ENCODE data around the gene EPX.

The EPX gene

DNA sequence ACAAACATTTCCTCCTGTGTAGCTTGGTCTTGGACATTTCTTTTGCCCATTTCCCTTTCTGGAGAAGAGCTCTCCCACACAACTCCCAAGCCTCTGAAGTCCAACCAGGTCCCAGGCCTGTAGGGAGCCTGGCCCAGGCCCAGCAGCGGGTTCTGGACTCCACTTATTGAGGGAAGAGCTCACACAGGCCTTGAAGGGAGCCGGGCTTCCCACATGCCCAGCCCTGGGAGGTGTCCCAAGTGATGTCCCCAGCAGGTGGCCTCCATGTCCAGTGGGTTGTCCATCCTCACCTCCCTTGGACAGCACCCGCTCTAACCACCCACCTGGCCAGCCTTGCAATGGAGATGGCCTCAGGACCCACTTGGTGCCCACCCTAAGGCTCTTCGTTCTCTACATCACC lies 5.9 kb upstream of the EPX start:
- Histone ChIP-seq H3K27me3 (replicated peaks; ENCODE audit: control insufficient read depth, insufficient read depth, low read length) (peaks cover 41% of the 10 kb centered on the region), H3K9me3 (ENCODE audit: control insufficient read depth, low read length) (no peaks in the 10 kb centered on the region), H3K9ac (ENCODE audit: low read length) (no peak overlapping the region), H3K4me3 (ENCODE audit: low read length) (no peak overlapping the region), H3K36me3 (ENCODE audit: control insufficient read depth, insufficient read depth, low read length, severe bottlenecking) (no peaks in the 10 kb centered on the region), H3K4me1 (ENCODE audit: control insufficient read depth, insufficient read depth, low read length) (peaks cover 11% of the 10 kb centered on the region)
- no peak for DNase-seq (ENCODE audit: low read depth)

DNA sequence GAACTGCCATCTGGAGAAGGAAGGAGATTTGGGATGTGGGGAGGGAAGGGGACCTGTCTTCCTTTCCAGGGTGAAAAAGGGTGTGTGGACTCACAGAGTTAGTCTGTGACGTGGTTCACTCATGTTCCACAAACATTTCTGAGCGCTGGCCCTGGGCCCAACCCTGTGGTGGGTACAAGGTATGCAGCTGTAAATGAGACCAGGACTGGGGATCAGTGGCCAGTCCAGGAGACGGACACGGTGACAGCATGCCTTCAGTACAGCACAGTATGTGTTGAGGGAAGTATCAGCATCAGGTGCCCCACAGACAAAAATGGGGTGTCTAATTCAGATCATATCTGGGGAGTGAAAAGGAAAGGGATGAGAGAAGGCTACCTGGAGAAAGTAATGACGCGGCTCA lies 5.5 kb upstream of the EPX start:
- peaks cover 41% of the 10 kb centered on the region for H3K27me3 ChIP-seq (replicated peaks; ENCODE audit: control insufficient read depth, insufficient read depth, low read length)
- no peaks in the 10 kb centered on the region for H3K9me3 ChIP-seq (ENCODE audit: control insufficient read depth, low read length)

DNA sequence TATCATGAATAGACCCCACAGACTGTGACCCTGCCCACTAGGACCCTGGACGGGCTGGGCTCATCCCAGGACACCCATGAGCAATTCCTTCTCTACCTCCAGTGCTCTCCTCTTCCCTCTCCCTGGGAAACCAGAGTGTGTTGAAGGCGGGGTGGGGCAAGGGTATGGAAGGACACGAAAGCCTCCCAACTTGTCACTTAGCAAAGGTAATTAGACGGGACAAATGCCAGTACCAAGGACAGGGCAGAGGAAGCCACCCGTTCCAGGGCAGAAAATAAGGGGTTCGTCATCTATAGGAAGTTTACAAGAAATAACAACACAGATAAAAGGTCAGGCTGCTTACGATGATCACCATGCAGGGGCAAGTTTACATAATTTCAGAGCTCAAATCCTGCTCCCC lies 4.9 kb upstream of the EPX start:
- no peak overlapping the region for H3K9ac ChIP-seq (ENCODE audit: low read length)
- no peaks in the 10 kb centered on the region for H3K36me3 ChIP-seq (ENCODE audit: control insufficient read depth, insufficient read depth, low read length, severe bottlenecking)
- DNase-seq (ENCODE audit: low read depth), result no peak
- H3K4me1 ChIP-seq (ENCODE audit: control insufficient read depth, insufficient read depth, low read length), result peaks cover 11% of the 10 kb centered on the region
- no peak overlapping the region for H3K4me3 ChIP-seq (ENCODE audit: low read length)
- peaks cover 46% of the 10 kb centered on the region for H3K27me3 ChIP-seq (replicated peaks; ENCODE audit: control insufficient read depth, insufficient read depth, low read length)
- H3K9me3 ChIP-seq (ENCODE audit: control insufficient read depth, low read length), result no peaks in the 10 kb centered on the region

More for the DNA sequence above, 5.5 kb upstream of the EPX start:
- Histone ChIP-seq H3K4me3 (ENCODE audit: low read length) (no peak overlapping the region), H3K36me3 (ENCODE audit: control insufficient read depth, insufficient read depth, low read length, severe bottlenecking) (no peaks in the 10 kb centered on the region), H3K4me1 (ENCODE audit: control insufficient read depth, insufficient read depth, low read length) (peaks cover 11% of the 10 kb centered on the region), H3K9ac (ENCODE audit: low read length) (no peak overlapping the region)
- no peak for DNase-seq (ENCODE audit: low read depth)

DNA sequence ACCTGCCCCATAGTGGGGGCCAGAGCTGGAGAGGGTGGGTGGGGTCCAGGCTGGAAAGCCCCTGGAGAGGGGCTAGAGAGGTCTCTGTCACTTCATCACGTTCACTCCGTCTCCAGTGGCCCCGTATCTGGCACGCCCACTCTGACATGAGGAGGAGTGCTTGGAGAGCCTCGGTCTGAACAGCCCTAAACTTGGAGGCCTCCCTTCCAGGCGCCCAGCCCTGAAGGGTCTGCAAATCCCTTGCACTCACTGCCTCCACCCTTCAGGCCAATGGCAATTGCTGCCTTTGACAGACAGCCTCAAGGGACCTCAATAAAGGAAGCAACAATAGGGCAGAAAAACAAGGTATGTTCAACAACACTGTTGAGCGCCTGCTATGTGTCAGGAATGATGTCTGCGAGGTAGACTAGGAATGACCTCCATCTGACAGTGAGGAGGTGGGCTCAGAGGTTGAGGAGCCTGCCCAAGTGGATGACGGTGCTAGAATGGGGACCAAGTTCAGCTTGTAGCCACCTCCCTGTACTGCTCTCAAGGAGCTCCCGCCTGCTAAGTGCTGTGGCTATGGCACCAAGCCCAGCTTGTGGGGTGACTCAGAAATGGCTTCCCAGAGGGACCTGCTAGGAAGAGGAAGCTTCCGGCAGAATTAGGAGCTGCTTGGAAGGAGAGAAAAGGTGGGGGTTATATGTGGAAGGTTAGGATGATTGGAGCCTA lies 2.9 kb upstream of the EPX start:
- Histone ChIP-seq H3K27me3 (replicated peaks; ENCODE audit: control insufficient read depth, insufficient read depth, low read length) (peaks cover 62% of the 10 kb centered on the region), H3K9ac (ENCODE audit: low read length) (no peak overlapping the region), H3K4me1 (ENCODE audit: control insufficient read depth, insufficient read depth, low read length) (peaks cover 11% of the 10 kb centered on the region), H3K36me3 (ENCODE audit: control insufficient read depth, insufficient read depth, low read length, severe bottlenecking) (no peaks in the 10 kb centered on the region), H3K4me3 (ENCODE audit: low read length) (no peak overlapping the region), H3K9me3 (ENCODE audit: control insufficient read depth, low read length) (no peaks in the 10 kb centered on the region)
- DNase-seq (ENCODE audit: low read depth), result peak; percentile 54

DNA sequence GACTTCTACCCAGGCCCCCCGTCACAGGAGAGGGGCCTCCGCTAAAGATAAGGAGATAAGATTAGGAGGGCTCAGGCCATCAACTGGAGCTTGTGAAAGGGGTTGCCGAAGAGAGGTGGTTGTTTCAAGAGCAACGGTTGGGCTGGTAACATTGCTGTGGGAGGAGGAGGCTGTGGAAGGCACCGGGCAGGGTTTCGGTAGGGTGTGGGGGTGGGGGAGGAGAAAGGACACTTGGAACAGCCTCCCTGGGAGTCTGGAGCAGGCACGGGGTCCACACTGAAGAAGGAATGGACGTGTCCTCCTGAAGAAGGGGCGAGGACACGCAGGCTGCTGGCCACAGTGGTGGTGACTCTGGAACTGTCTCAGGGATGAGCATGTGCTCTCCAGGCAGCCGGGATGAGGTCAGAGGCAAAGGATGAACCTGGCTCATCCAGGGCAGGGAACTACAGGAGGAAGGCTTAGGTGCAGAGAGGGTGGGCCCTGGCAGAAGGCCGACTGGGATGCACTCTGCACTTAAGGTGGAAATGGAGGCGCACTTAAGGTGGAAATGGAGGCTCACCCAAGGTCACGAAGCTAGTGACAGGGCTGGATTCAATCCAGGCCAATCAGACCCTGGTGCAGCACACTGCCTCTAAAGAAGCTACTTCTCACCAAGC lies 1.2 kb upstream of the EPX start:
- DNase-seq (ENCODE audit: low read depth), result no peak
- H3K9me3 ChIP-seq (ENCODE audit: control insufficient read depth, low read length), result no peaks in the 10 kb centered on the region
- H3K36me3 ChIP-seq (ENCODE audit: control insufficient read depth, insufficient read depth, low read length, severe bottlenecking), result no peaks in the 10 kb centered on the region
- no peak overlapping the region for H3K9ac ChIP-seq (ENCODE audit: low read length)
- peaks cover 11% of the 10 kb centered on the region for H3K4me1 ChIP-seq (ENCODE audit: control insufficient read depth, insufficient read depth, low read length)
- H3K27me3 ChIP-seq (replicated peaks; ENCODE audit: control insufficient read depth, insufficient read depth, low read length), result peaks cover 69% of the 10 kb centered on the region
- no peak overlapping the region for H3K4me3 ChIP-seq (ENCODE audit: low read length)

DNA sequence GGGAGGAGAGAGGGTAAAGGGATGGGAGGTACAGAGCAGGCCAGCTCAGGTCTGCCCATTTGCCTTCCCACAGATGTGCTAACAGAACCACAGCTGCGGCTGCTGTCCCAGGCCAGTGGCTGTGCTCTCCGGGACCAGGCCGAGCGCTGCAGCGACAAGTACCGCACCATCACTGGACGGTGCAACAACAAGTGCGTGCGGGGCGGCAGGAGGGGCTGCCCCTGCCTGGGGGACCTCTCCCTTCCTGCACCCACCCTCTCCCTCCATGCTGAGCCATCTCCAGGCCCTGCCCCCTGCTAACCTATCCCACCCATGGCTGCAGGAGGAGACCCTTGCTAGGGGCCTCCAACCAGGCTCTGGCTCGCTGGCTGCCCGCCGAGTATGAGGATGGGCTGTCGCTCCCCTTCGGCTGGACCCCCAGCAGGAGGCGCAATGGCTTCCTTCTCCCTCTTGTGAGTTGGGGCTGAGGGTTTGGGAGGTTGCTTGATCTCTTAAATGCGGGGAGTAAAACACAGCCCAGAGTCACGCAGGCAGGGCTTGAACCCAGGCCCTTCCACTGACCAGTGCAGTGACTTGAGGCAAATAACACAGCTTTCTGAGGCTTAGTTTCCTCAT lies 1.2 kb downstream of the EPX start:
- Histone ChIP-seq H3K4me3 (ENCODE audit: low read length) (no peak overlapping the region), H3K4me1 (ENCODE audit: control insufficient read depth, insufficient read depth, low read length) (peaks cover 11% of the 10 kb centered on the region), H3K27me3 (replicated peaks; ENCODE audit: control insufficient read depth, insufficient read depth, low read length) (peaks cover 73% of the 10 kb centered on the region), H3K36me3 (ENCODE audit: control insufficient read depth, insufficient read depth, low read length, severe bottlenecking) (no peaks in the 10 kb centered on the region), H3K9ac (ENCODE audit: low read length) (no peak overlapping the region), H3K9me3 (ENCODE audit: control insufficient read depth, low read length) (no peaks in the 10 kb centered on the region)
- DNase-seq (ENCODE audit: low read depth), result no peak

DNA sequence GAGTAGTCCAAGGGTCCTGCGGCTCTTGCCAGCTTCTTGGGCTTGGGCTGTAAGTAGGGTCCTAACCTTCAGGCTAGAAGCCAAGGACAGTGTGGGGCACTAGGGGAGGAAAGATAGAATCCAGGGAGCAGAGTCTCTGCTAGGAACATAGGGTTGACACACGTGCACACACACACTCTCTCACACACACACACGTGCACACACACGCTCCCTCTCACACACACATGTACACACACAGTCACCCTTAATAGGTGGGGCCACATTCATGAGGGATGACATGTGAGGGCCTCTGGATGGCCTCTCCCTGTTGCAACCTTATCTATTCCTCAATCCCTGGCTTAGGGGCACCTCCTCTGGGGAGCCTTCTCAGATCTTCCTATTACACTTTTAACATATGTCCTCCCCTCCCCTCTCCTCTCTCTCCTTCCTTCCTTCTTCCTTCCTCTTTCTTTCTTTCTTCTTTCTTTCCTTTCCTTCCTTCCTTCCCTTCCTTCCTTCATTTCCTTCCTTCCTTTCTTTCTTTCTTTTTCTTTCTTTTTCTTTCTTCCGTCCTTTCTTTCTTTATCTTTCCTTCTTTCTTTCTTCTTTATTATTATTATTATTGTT lies 3.1 kb downstream of the EPX start:
- no peaks in the 10 kb centered on the region for H3K36me3 ChIP-seq (ENCODE audit: control insufficient read depth, insufficient read depth, low read length, severe bottlenecking)

DNA sequence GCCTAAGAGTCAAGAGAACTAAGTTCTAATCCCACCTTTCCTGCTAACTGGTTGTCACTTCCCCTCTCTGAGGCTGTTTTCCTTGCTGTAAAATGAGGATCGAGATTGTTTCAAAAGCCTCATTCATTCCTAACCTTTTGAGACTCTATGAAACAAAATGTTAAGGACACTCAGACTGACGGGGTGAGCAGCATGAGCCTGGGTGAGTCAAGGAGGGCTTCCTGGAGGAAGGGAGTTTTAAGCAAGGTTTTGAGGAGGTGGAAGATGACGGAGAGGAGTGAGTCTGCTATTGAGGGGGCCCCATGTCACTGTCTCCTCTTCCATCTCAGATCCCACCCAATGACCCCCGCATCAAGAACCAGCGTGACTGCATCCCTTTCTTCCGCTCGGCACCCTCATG lies 4.1 kb downstream of the EPX start:
- Histone ChIP-seq H3K36me3 (ENCODE audit: control insufficient read depth, insufficient read depth, low read length, severe bottlenecking) (no peaks in the 10 kb centered on the region), H3K9ac (ENCODE audit: low read length) (no peak overlapping the region), H3K27me3 (replicated peaks; ENCODE audit: control insufficient read depth, insufficient read depth, low read length) (peaks cover 79% of the 10 kb centered on the region), H3K4me3 (ENCODE audit: low read length) (no peak overlapping the region), H3K4me1 (ENCODE audit: control insufficient read depth, insufficient read depth, low read length) (no peaks in the 10 kb centered on the region), H3K9me3 (ENCODE audit: control insufficient read depth, low read length) (no peaks in the 10 kb centered on the region)
- DNase-seq (ENCODE audit: low read depth), result no peak

More for the DNA sequence above, 3.1 kb downstream of the EPX start:
- Histone ChIP-seq H3K9ac (ENCODE audit: low read length) (no peak overlapping the region), H3K4me1 (ENCODE audit: control insufficient read depth, insufficient read depth, low read length) (no peaks in the 10 kb centered on the region), H3K4me3 (ENCODE audit: low read length) (no peak overlapping the region), H3K9me3 (ENCODE audit: control insufficient read depth, low read length) (no peaks in the 10 kb centered on the region), H3K27me3 (replicated peaks; ENCODE audit: control insufficient read depth, insufficient read depth, low read length) (peaks cover 87% of the 10 kb centered on the region)
- no peak for DNase-seq (ENCODE audit: low read depth)

DNA sequence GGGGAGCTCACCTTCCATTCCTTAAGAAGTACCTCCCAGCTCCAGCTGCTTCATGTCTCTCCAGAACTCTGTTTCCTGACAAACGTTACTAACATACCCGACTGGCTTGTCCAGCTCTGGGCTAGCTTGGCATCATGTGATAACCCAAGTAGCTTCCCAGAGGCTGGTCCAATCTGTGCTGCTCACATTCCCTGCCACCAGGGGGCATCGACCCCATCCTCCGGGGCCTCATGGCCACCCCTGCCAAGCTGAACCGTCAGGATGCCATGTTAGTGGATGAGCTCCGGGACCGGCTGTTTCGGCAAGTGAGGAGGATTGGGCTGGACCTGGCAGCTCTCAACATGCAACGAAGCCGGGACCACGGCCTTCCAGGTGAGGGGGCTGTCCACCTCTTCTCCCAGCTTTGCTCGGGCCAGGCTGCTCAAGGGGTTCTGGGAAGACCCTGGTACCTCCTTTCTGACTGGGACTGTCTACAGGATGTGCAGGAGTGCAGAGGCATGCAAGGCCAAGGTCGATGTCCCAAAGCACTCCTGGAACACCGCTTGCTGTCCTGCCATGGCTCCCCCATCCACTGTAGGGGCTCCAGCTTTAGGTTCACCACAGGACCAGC lies 7.6 kb downstream of the EPX start:
- Histone ChIP-seq H3K4me3 (ENCODE audit: low read length) (no peak overlapping the region), H3K9ac (ENCODE audit: low read length) (no peak overlapping the region), H3K4me1 (ENCODE audit: control insufficient read depth, insufficient read depth, low read length) (no peaks in the 10 kb centered on the region), H3K9me3 (ENCODE audit: control insufficient read depth, low read length) (no peaks in the 10 kb centered on the region), H3K36me3 (ENCODE audit: control insufficient read depth, insufficient read depth, low read length, severe bottlenecking) (no peaks in the 10 kb centered on the region), H3K27me3 (replicated peaks; ENCODE audit: control insufficient read depth, insufficient read depth, low read length) (peaks cover 48% of the 10 kb centered on the region)
- DNase-seq (ENCODE audit: low read depth), result peak; percentile 26

DNA sequence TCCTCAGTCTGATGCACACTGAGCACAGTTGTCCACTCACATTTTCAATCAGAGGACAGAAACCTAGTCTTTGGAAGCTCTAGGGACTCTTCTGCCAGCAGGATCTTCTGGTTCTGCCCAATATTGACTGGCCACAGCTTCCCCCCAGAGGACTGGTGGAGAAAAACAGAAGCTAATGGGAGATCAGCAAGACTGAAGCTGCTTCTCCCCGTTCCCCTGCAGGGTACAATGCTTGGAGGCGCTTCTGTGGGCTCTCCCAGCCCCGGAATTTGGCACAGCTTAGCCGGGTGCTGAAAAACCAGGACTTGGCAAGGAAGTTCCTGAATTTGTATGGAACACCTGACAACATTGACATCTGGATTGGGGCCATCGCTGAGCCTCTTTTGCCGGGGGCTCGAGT lies 10.3 kb downstream of the EPX start:
- Histone ChIP-seq H3K9ac (ENCODE audit: low read length) (no peak overlapping the region), H3K4me1 (ENCODE audit: control insufficient read depth, insufficient read depth, low read length) (no peaks in the 10 kb centered on the region), H3K27me3 (replicated peaks; ENCODE audit: control insufficient read depth, insufficient read depth, low read length) (peaks cover 29% of the 10 kb centered on the region), H3K9me3 (ENCODE audit: control insufficient read depth, low read length) (no peaks in the 10 kb centered on the region), H3K36me3 (ENCODE audit: control insufficient read depth, insufficient read depth, low read length, severe bottlenecking) (peaks cover 16% of the 10 kb centered on the region), H3K4me3 (ENCODE audit: low read length) (no peak overlapping the region)
- DNase-seq (ENCODE audit: low read depth), result no peak

DNA sequence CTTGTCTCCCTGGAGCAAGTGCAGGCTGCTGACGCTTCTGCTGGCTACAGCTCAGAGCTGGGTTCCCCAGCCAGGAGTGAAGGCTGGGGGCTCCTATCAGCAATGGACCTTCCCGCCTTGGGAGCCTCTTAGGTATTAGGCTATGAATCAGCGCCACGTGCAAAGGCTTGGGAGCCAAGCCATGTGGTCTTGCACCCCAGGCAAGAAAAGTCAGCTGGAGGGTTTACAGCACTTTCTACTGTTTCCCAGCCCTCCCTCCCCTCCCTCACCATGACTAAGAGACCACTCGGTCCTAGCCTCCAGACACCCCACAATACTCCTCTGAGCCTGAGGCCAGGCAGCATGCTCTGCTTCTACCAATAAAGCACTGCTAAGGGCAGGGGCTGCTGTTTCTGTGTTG lies 12.3 kb downstream of the EPX start:
- Histone ChIP-seq H3K9me3 (ENCODE audit: control insufficient read depth, low read length) (no peaks in the 10 kb centered on the region), H3K4me3 (ENCODE audit: low read length) (no peak overlapping the region), H3K9ac (ENCODE audit: low read length) (no peak overlapping the region), H3K27me3 (replicated peaks; ENCODE audit: control insufficient read depth, insufficient read depth, low read length) (peaks cover 10% of the 10 kb centered on the region), H3K4me1 (ENCODE audit: control insufficient read depth, insufficient read depth, low read length) (no peaks in the 10 kb centered on the region), H3K36me3 (ENCODE audit: control insufficient read depth, insufficient read depth, low read length, severe bottlenecking) (peaks cover 29% of the 10 kb centered on the region)
- no peak for DNase-seq (ENCODE audit: low read depth)

Measured in adipocyte (in vitro differentiated cells).